HG02981 (cell line): ENCODE results near the gene KDM4C.

Experiments used
- ATAC-seq: cut with Tn5 transposase; IDR thresholded peaks from one replicate; pipeline ENCODE4 v1.9.1; 2021; ENCODE audit warnings: mild to moderate bottlenecking, moderate library complexity; ENCODE audit not compliant: unreplicated experiment

KDM4C gene

DNA sequence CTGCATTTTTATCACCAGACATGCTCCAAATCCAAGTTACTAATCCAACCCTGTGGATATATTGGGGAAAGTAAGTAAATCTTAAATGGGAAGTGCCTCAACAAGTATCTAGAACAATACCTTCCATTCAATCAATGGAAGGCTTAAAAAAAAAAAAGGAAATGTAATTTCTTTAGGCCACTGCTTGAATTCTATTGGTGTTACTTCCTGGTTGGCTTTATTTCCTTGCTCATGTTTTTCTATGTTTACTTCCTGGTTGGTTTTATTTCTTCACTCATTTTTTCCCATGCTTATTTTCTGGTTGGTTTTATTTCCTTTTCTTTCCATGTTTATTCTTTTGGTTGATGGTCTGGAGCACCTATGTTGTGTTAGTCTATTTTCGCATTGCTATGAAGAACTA lies 363.9 kb downstream of the KDM4C start:
- no peak for ATAC-seq

DNA sequence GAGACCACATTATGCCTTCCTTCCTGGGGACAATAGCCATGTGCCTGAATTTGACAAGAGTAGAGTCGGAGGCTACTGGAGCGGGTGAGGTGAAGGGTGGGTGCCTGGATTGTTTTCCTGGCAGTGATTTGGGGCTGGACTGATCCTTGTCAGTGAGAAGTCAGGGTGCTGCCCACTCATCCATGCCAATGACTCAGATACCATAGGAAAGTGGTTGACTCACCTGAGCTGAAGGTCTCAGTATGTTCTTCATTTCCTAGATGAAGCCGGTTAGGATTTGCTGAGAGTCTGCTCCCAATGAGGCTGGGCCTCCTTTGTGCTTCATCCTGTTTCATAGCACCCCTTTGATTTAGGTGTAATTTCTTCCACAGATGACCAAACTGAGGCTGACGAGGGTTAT lies 366.0 kb downstream of the KDM4C start:
- ATAC-seq = no peak

DNA sequence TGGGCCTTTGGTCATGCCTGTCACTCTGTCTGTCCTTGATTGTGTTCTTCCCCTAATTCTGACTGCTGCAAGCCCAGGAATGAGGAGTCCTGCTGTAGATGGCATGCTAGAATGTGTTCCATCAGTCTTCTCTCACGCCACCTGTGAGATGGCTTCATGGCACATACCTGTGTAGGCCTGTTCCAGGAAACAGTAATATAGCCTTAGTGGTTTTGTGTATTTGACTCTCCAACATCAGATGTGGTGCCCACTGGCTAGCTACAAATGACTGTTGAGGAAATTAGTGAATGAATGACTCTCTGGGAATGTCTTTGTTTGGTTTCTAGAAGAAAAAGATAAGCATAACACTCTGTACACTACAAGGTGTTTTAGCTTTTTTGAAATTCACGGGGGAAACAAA lies 367.5 kb downstream of the KDM4C start:
- no peak for ATAC-seq

DNA sequence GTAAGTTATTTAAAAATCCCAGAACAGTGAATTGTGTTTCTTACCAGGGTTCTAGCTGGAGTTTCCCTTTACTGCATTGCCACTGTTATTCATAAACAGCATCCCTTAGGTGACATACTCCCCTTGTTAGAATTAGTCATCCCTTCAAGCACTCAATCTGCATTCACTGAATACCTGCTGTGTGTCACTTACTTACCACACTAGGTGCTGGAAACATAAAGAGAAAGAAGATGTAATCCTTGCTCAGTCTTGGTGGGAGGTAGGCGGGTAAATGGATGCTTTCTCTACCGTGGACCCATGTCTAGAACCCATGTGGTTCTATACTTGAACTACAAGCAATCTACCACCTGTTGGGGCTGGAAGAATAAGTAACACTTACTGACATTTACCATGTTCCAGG lies 371.6 kb downstream of the KDM4C start:
- ATAC-seq = no peak

DNA sequence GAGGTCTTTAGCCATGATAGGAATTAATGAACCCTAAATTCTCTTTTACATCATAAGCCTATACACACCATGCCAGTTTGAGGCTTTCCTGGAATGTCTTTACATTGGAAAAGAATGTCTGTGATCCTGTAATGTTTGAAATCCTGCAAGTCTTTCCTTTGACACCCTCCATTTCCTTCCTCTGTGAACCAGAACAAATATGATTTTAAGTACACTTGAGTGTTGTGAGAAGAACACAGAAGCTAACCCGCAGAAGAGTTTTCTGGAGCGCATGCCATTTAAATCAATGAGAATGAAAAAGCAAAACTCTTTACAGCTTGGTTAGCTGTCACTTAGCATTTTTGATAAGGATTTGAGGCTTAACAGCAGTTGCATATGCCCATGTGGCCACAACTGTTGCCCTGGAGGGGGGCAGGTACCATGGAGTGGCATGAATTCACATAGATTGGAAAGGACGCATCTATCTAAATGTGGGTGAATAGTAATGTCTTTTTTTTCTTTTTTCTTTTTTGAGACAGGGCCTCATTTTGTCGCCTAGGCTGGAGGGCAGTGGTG lies 372.6 kb downstream of the KDM4C start:
- no peak for ATAC-seq

DNA sequence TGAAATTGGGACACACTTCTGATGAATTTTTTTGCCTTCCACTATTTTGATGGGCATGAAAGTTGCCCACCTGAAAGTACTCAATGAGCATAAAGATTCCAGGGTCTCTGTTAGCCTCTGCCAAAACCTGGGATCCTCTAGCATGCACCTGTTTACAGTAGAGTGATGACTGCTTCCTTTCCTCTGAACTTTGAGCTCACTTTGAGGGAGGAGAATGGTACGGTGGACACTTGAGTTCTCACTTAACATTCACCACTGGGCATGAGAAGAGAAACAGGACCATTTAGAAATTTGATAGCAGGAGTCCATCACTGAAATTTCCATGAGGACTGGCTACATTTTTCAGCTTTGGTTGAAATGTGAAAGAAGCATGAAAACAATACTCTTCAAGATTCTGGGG lies 374.8 kb downstream of the KDM4C start:
- ATAC-seq = no peak

DNA sequence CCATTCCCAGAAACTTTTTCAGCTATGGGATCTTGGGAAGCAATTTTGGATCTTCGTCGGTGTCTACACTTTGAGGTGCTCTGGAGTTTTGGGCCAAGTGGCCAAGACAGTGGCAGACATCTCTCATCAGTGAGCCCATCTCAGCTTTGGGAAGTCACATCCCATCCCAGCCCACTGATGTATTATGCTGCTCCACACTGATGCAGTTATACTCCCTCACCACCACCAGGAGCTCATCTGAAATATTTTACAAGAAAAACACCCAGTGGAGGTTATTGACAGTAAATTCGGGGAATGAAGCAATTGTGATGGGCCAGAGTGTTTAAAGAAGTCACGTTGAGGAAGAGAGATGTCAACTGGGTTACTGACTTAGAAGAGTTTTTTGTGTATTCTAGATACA lies 378.0 kb downstream of the KDM4C start:
- no peak for ATAC-seq

DNA sequence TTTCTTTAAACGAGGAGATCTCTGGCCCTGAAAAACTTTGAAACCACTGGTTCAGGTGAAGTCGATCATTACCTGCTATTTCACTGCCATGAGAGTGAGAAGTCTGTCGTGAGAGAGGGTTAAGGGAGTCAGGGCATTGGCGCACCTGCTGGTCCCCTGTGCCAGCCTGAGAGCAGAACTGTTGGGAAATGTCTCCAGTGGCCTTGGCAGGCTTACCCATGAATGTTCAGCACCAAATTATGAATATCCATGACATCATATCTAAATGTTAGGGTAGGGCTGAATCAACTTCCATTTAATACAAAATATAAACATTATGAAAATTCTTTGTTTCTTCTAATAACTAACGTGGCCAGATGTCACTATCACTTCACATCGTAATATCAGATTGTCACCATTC lies 379.3 kb downstream of the KDM4C start:
- ATAC-seq = no peak

DNA sequence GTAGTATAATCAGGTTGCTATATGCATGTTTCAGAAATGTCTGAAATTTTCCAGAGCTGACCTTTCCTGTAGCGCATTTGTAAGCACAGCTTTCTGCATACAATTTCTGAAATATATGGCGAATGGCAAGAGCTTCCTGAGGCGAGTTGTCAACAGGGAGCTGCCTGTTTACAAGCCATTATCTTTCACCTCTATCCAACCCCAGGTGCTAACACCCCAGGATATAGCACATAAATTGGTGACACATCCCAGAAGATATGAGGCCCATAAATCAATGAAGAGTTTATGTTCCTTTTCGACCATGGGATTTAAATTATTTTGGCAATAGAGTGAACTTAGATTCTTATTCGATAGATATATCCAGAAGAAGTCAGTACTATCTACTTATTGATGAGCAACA lies 379.8 kb downstream of the KDM4C start:
- no peak for ATAC-seq

DNA sequence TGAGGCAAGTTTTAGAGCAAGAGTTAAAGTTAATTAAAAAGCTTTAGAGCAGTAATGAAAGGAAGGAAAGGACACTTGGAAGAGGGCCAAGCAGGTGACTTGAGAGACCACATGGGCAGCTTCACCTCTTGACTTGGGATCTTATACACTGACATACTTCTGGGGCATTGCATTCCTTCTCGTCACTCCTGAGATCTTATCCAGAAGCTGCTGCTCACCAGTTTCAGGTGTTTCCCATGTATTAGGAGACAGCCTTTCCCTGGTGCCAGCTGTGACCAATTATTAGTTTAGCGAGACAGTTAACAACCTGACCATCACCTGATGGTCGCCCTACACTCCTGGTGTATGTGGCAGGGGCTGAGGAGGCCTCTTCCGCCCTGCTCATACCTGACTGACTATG lies 382.1 kb downstream of the KDM4C start:
- ATAC-seq = no peak

DNA sequence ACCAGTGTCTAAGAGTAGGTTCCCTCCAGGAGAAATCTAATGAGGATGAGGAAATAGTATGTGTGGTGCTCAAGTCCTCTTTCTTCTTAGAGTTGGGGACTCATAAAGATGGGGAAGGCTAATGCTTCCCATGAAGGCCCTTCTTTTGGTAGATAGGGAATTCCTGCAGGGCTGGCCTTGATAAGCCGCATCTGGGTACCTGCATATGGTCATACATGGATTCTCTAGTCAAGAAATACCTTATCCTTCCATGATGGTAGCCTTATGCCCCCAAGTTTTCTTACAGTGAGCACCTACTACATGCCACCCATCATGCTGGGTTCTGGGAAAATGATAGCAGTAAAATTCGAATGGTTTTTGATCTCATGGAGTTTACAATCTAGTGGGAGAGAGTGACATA lies 382.6 kb downstream of the KDM4C start:
- ATAC-seq = no peak

DNA sequence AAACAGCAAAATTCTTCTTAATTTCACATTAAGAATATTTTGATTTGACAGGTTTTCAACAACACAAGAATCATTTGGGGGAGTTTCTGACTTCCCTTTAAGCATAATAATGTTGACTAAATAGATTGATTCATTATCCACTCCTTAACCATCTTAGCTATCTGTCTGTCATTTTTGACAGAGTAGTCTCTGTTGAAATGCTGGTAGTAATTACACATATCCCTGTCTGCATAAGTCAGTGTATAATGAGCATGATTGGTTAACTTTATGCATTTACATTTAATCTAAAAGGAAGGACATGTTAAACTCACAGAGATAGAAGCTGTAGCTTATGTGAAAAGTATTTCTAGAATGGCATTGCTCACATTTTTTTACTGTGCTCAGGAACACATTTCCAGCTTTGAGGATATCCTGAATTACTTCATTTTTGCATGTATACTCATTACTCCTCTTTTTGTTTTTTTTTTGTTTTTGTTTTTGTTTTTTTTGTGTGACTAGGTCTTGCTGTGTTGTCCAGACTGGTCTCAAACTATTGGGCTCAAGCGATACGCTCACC lies 385.9 kb downstream of the KDM4C start:
- no peak for ATAC-seq

DNA sequence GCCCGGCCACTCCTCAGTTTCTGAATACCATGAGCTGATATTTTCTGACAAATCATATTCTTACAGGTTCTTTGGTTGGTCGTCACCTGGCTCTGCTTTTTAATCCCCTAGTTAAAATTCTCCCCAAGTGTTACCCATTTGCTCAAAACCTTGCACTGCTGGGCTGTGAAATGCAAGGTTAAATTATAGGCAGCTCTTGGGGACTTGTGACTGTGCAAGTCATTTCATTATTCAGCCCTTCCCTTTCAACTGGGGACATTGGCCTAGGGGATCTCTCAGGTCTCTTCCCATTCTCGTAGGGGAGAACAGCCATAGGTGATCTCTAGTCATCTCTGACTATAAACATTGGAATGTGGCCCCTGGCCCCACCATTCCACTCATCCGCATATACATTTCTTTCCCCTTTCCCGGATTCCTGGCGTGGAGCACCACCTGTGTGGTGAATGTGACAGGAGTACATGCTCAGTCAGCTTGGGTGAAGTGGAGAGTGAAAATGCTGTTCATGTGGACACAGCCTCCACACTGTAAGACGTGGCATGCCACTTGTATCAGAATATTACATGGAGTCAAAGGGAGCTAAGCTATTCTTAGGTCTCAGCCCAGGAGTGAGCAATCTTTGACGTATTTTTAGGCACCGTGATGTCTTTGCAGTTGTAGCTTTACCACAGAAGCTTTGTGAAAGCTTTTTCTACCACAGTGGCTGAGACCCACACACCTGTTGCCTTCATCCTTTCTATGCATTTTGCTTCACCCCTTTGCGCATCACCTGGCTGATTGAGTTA lies 386.7 kb downstream of the KDM4C start:
- ATAC-seq = peak; percentile 58

DNA sequence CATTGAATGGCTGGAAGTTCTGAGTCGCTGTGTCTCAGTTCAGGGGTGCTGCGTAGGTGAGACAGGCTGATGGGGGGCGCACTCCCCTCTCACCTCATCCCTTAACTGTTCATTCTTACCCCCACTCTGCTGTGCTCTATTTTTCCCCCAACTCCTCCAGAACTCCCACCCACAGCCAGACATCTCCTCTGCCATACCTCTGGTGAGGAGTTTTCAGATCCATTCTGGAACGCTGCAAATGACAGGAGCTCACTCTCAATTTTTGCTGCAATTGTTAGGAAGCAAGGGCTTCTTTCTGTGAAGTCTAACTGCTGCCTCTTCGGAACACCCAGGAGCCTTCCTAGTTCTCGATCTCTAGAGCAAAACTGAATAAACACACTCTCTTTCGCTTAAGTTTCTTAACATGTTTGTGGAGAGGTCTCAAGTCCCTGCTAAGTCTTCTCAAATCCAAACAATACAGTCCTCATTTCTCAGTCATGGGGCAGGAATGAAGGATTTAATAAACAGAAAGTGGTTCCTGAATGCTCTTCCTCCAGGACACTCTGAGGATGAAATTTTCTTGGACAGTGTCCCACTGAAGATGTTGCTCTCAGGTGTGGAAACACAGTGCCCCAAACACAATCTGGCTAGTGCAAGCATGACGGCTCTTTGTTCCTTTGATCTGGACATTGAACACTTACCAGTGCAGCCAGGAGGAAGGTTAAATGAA lies 387.7 kb downstream of the KDM4C start:
- no peak for ATAC-seq

DNA sequence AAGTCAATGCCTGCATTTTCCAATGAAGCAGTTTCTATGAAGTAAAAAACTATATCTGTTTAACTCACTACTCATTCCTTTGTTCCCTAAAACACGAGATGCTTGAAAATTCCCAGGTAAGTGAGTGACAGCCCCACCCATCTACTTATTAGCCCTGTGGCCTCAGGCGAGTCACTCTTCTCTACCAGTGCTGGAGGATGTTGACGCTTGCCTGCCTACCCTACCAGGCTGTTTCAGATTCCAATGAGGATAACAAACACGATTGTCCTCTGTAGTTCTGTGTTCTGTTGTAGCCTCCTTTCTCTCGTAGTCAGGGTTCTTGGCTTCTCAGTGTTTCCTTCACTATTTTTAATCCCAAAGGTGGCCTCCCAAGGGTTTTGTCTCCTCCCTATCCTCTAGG lies 388.8 kb downstream of the KDM4C start:
- ATAC-seq = no peak

DNA sequence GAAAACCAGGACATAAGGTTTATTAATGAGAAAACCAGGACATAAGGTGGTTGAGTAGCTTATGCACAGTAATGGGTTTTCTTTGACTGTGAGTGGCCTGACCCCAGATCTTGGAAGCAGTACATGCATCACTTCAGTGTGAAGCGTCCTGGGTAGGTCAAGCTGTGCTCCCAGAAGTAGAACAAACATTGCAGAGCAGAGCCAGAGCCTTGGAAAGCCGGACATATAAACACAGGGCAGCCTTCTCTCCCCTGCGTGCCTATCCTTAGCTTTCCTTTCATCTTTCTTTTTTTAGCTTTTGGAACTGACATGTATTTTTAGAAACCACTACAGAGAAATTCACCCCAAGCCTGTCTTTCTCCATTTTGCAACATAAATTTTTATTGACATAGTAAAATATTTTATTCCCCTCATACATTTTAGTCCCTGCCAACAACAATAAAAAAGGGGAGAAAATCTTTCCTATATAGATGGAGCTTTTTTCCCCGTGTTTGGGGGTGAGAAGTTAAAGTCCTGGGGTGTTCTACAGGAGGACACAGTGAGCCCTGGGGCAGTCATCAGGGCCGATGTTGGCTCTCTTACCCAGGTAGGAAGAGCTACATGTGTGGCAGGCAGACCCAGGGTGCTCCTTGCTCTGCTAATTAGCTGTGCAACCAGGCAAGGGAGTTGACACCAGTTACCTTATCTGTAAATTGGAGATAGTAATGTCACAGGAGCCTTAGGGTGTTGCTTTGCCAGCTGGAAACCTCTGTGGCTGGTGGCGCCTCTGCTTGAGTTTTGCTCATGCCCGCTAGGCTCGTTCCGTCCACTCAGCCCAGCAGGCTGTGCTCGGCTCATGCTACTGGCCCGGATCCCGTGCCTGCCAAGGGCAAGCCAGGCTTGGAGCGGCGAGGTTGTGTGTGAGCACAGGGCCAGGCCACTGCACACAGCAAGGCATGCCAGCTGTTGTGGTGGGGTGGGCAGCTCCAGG lies 389.6 kb downstream of the KDM4C start:
- no peak for ATAC-seq

DNA sequence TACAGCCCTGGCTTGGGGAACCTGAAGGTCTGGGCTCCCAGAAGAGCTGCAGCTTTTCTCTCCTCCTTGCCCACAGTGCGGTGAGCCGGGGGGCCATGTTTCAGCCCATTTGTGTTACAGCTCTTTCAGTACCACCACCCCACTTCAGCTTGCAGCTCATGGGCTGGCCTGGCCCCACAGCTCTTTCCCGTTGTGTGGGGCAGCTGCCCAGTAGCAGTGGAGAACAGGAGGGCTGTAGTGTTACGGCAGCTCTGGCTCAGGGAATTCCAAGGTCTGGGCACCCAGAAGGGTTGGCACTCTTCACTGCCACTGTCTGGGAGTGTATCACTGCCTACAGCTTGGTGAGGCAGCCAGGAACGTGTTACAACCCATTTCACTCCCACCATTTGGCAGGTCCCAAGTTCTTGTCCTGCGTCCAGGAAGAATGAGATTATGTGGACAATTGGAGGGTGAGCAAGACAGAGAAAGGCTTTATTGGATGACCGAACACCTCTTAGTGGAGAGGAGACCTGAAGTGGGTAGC lies 390.5 kb downstream of the KDM4C start:
- no peak for ATAC-seq

DNA sequence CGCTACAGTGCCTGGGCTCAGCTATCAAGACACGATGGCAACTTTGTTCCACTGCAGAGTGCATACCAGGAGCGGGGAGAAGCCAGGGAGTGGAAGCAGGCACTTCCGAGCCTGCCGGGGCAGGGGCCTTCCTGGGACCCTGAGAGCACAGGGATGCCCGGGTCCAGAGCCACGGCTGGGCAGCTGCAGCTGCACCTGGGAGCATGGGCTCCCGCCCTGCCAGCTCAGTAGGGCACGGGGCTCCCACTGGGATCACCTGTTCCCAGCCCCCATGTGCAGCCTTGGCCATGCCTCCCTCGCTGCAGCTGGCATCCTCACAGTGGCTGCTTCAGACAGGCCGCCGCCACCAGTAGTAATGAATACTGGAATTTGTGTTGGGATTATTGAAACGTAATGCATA lies 391.5 kb downstream of the KDM4C start:
- ATAC-seq = no peak

DNA sequence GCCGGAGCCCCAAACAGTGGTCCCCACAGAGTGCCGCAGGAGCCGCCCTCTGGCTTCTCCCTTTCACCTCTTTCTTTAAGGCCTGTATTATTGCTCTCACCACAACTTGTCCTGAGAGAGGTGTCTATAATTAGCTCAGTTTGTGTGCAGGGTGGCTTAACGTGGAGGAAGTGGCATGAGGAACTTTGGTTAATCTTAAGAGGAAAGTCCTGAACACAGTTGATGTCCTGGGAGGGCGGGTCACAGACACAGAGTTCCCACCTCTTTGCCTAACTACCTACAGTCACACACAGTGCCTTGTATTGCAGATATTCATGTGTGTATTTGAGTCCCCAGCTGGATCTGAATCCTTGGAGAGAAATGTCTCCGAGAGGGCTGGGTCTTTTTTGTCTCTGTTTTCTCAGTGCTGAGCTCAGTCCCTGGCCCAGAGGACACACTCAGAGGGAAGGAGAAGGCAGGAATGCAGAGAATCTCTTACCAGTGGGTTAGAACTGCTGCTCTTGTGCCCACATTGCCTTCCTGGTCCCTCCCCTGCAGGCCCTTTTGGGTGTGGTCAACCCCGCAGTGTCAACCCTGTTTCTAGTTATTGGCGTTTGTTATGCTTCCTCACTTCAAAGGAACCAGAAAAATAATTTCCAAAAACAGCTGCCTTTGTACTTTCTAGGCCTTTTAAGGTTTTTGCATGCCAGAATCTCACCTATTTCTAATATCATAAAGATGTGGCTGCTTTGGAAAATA lies 392.5 kb downstream of the KDM4C start:
- peak; percentile 57 for ATAC-seq

DNA sequence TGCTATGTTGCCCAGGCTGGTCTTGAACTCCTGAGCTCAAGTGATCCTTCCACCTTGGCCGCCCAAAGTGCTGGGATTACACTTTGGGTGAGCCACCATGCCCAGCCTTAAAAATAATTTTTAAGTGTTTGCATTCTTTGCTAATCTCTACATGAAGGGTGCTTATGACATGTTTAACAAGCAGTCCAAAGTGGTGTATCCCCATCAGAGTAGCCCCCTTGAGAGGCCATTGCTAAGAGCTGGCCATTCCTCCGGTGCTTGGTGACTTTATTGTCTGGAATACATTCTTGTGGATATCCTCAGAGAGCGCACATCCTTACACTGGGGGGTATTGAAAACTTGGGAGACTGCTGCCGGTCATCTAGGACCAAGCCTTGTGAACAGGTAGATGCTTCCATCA lies 395.4 kb downstream of the KDM4C start:
- ATAC-seq = no peak
